GM12873 (cell line): ENCODE results near the gene SPEG.

ENCODE experiments used
- CTCF ChIP-seq: IDR thresholded peaks from 2 replicates; pipeline ENCODE4 v1.5.1; 2012; ENCODE audit warnings: low read depth, mild to moderate bottlenecking, moderate library complexity, low read length, control low read depth; ENCODE audit not compliant: insufficient read depth; ENCODE audit errors: missing control alignments

Gene SPEG

DNA sequence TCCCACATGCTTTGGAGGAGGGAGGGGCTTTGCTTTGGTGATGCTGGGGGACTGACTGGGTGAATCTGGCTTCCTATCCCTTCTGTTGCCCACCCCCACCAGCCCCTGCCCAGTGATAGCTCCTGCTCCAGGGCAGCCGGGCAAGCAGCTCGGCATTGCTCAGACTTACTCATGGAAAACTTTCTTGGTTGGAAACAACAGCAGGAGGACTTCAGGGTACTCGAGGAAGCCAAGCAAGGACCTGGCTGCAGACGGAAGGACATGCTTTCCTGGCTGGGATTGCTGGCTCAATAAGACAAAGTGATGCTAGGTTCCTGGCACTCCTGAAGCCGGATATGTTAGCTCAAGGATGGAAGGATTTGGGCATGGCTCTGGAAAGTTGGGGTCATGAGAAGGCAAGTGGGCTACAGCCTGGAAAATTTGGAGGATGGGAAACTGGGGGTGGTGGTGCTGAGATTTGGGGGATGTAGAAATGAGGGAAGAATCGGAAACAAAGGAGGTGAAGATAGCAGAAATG lies 3.1 kb downstream of the SPEG start:
- no peak for TF ChIP-seq CTCF

DNA sequence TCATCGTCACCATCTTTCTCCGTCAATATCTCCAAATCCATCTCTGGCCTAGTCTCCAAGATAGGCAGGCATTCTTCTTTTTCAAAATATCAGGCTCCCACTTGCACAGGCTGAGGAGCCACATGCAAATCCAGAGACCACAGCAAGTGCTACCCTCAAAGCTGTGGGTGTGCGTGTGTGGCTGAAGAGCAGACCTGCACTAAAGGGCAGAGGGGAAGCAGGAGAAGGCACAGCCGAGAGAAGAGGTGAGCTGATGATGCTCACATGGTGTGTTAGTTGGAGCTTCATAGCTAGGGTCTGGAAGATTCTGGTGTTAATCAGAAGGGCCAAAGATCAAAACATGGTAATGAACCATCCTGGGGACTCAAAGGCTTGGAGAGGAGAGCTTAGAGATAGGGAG lies 3.8 kb downstream of the SPEG start:
- TF ChIP-seq CTCF: no peak

DNA sequence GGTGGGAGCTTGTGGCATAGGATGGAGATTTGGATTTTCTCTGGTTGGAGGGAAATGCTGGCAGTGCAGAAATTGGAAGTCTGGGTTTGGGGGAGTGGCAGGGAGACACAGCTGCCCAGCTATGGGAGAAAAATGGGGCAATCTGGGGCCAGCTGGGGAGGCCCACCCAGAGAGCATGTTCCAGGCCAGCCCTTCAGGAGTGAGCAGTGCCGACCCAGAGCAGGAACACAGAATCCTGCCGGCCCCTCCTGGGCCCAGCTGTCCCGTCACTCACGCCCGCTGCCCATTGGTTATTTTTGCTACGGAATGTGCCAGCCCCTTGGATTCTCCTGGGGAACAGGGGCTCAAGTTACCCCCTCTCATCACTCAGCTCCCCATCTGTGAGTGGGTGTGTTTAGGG lies 4.9 kb downstream of the SPEG start:
- no peak for TF ChIP-seq CTCF

GRCh38 chr2:219440388-219441256 lies 6.0 kb downstream of the SPEG start:
- no peak for TF ChIP-seq CTCF

DNA sequence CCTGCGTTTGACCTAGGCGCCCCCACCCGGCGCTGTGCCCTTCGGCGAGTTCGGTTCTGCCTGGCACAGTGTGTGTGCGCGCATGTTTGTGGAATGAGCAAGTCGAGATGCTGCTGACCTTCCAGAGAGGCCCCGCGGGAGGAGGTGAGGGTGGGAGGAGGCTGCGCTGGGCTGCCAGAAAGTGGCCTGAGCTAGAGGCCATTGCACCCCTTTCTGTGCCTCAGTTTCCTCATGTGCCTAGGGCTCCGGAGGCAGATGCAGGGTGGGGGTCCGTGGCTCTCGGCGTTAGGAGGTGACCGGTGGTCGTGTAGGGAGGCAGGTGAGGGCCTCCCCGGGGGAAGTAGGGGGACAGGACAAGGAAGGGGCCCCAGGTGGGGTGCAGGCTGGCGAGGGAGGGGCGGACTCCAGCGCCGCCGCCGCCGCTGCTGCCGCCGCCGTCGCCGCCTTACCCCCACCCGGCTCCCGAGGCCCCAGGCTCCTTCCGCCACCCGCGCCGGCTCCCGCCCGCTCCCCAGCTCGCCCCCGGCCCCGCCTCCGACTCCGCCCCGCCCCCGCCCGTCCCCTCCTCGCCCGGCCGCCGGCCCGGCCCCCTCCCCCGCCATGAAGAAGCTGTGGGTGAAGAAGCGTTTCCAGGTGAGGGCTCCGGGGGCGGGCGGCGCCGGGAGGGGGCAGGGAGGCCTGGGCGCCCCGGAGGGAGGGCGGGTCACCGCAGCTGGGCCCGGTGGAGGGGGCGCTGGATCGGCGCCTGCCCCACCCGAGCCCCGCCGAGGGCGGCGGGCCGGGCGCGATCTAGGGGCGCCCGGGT lies 7.0 kb downstream of the SPEG start:
- no peak for TF ChIP-seq CTCF

DNA sequence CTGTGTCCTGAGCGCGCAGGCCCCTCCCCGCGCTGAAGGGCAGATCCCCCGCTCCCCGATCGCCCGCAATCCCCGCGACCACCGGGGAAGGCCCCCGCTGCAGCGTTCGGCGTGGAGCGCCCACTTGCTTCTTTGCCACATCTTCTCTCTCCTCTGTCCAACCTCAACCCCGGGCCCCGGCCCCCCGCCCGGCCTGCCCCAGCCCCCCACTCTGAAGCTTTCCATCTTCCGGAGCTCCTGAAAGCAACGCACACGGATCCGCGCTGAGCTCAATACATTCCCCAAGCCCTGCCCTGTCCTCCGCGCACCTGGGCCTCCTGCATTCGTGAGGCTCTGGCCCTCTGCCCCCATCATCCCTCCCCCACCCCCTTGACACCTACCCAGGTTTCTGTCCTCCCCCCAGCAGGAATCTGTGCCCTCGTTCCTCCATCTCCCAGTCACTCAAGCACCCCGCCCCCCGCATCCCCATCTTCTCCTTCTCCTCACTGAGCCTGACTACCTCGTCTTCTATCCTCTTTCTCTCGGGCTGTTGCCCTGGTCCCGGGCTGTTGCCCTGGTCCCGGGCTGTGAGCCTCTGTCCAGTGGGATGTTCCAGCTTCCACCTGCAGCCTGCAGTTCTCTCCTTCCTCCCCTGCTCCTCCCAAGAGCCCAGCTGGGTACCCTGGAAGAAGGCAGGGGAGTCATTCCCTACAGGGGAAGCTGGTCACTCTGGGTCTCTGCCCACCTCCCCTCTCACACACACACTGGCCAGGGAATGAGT lies 7.8 kb downstream of the SPEG start:
- no peak for TF ChIP-seq CTCF
